ENCODE measurements around the gene EXOC3L2. TPM values are rescaled to one million over a fixed set of nuclear protein-coding genes. Genes with fewer than 3 reads are reported as not detected.

The EXOC3L2 gene
- total RNA-seq, 4 donors from 2014 or later: 0.44 to 3.5 (median 1.7) TPM

DNA sequence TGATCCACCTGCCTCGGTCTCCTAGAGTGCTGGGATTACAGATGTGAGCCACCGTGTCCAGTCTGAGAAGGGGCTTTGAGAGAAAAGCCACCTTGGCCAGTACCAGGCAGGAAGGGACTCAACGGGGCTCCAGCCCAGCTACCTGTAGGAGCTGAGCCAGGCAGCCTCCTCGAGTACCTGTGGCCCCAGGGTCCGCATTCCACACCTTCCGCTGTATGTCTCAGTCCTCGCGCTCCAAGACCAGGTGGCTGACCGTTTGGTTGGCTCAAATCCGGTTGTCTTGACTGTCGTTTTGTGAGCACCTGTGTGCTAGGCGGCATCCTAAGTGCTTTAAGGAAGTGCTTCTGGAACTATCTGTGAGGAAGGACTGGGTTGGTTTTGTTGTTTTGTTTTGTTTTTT is 22.1 kb upstream of the EXOC3L2 start:
- no peaks in the 10 kb centered on the region for H3K27me3 ChIP-seq
- WGBS: 92% methylated on average over 9 of the region's 12 CpGs
- H3K27ac ChIP-seq: no peak overlapping the region
- no peak for DNase-seq (ENCODE audit: low spot score in 2 of 2)
- no peak for TF ChIP-seq EP300 (IDR thresholded peaks at IDR 0.05)
- TF ChIP-seq POLR2A (IDR thresholded peaks at IDR 0.05): no peak
- TF ChIP-seq, protein P1, sequence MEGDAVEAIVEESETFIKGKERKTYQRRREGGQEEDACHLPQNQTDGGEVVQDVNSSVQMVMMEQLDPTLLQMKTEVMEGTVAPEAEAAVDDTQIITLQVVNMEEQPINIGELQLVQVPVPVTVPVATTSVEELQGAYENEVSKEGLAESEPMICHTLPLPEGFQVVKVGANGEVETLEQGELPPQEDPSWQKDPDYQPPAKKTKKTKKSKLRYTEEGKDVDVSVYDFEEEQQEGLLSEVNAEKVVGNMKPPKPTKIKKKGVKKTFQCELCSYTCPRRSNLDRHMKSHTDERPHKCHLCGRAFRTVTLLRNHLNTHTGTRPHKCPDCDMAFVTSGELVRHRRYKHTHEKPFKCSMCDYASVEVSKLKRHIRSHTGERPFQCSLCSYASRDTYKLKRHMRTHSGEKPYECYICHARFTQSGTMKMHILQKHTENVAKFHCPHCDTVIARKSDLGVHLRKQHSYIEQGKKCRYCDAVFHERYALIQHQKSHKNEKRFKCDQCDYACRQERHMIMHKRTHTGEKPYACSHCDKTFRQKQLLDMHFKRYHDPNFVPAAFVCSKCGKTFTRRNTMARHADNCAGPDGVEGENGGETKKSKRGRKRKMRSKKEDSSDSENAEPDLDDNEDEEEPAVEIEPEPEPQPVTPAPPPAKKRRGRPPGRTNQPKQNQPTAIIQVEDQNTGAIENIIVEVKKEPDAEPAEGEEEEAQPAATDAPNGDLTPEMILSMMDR (IDR thresholded peaks at IDR 0.05): no peak
- TF ChIP-seq POLR2AphosphoS5 (IDR thresholded peaks at IDR 0.05): no peak
- no peak overlapping the region for H3K4me3 ChIP-seq
- peaks cover 69% of the 10 kb centered on the region for H3K36me3 ChIP-seq
- H3K4me1 ChIP-seq: no peaks in the 10 kb centered on the region
- H3K9me3 ChIP-seq: no peaks in the 10 kb centered on the region

- Histone ChIP-seq H3K9me3 (no peaks in the 10 kb centered on the region), H3K4me1 (no peaks in the 10 kb centered on the region), H3K4me3 (no peak overlapping the region), H3K27me3 (no peaks in the 10 kb centered on the region), H3K36me3 (peaks cover 55% of the 10 kb centered on the region), H3K27ac (no peak overlapping the region)
- 77% methylated on average over 5 of the region's 5 CpGs for WGBS
- DNase-seq (ENCODE audit: low spot score in 2 of 2): no peak
- TF ChIP-seq, protein P1 (IDR thresholded peaks at IDR 0.05): no peak
- no peak for TF ChIP-seq POLR2A (IDR thresholded peaks at IDR 0.05)
- TF ChIP-seq POLR2AphosphoS5 (IDR thresholded peaks at IDR 0.05): no peak
- TF ChIP-seq EP300 (IDR thresholded peaks at IDR 0.05): no peak
Measured at GRCh38 chr19:45265375-45265774, 20.2 kb upstream of the EXOC3L2 start.

DNA sequence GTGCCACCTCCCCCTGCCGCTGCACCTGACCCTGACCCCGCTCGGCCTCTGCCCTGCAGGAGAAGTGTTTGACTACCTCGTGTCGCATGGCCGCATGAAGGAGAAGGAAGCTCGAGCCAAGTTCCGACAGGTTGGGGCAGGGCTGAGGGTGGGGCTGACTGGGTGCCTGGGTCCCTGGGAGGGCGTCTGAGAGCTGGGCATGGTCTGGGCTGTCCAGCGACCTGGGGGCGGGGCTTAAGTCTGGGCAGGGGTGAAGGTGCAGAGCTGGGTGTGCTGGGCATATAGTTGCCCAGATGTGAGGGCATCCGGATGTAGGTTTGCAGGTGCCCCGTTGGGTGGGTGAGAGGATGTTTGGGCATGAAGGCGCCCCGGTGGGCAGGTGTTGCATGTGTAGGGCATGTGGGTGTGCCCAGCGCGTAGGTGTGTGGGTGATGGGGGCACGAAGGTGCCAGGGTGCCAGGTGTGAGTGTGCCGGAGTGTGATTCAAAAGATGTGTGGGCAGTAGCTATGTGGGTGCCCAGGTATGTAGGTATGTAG is 19.6 kb upstream of the EXOC3L2 start:
- Histone ChIP-seq H3K4me3 (no peak overlapping the region), H3K27ac (no peak overlapping the region), H3K9me3 (no peaks in the 10 kb centered on the region), H3K27me3 (no peaks in the 10 kb centered on the region), H3K36me3 (peaks cover 51% of the 10 kb centered on the region), H3K4me1 (no peaks in the 10 kb centered on the region)
- no peak for DNase-seq (ENCODE audit: low spot score in 2 of 2)
- TF ChIP-seq, protein P1 (IDR thresholded peaks at IDR 0.05): no peak
- TF ChIP-seq POLR2A (IDR thresholded peaks at IDR 0.05): no peak
- no peak for TF ChIP-seq EP300 (IDR thresholded peaks at IDR 0.05)
- TF ChIP-seq POLR2AphosphoS5 (IDR thresholded peaks at IDR 0.05): no peak
- 77% methylated on average over 19 of the region's 19 CpGs for WGBS

GRCh38 chr19:45263013-45263412 is 17.8 kb upstream of the EXOC3L2 start:
- Histone ChIP-seq H3K4me1 (no peaks in the 10 kb centered on the region), H3K27me3 (no peaks in the 10 kb centered on the region), H3K36me3 (peaks cover 37% of the 10 kb centered on the region), H3K27ac (no peak overlapping the region), H3K9me3 (no peaks in the 10 kb centered on the region), H3K4me3 (no peak overlapping the region)
- DNase-seq (ENCODE audit: low spot score in 2 of 2): no peak
- TF ChIP-seq, protein P1 (IDR thresholded peaks at IDR 0.05): no peak
- no peak for TF ChIP-seq POLR2A (IDR thresholded peaks at IDR 0.05)
- TF ChIP-seq EP300 (IDR thresholded peaks at IDR 0.05): no peak
- no peak for TF ChIP-seq POLR2AphosphoS5 (IDR thresholded peaks at IDR 0.05)
- 92% methylated on average over 9 of the region's 11 CpGs for WGBS

- no peak for DNase-seq (ENCODE audit: low spot score in 2 of 2)
- TF ChIP-seq, protein P1 (IDR thresholded peaks at IDR 0.05): no peak
- TF ChIP-seq POLR2AphosphoS5 (IDR thresholded peaks at IDR 0.05) (no peak), POLR2A (IDR thresholded peaks at IDR 0.05) (no peak), EP300 (IDR thresholded peaks at IDR 0.05) (no peak)
- Histone ChIP-seq H3K36me3 (peaks cover 33% of the 10 kb centered on the region), H3K4me3 (no peak overlapping the region), H3K4me1 (no peaks in the 10 kb centered on the region), H3K27ac (no peak overlapping the region), H3K27me3 (no peaks in the 10 kb centered on the region), H3K9me3 (no peaks in the 10 kb centered on the region)
- 89% methylated on average over 6 of the region's 6 CpGs for WGBS
Measured at GRCh38 chr19:45262570-45262969, 17.4 kb upstream of the EXOC3L2 start.
